Epithelial cell of alveolus of lung (primary cell): ENCODE measurements around the gene TECRL. TPM values are rescaled to one million over a fixed set of nuclear protein-coding genes. Genes with fewer than 3 reads are reported as not detected.

ENCODE experiments used
- total RNA-seq: library from RNA; depleted of rRNA; stranded (reverse); fragments of >200 nt; gene quantifications from 2 replicates; pipeline ENCODE4 v1.2.1, GENCODE V29; 2015

The TECRL gene, protein sequence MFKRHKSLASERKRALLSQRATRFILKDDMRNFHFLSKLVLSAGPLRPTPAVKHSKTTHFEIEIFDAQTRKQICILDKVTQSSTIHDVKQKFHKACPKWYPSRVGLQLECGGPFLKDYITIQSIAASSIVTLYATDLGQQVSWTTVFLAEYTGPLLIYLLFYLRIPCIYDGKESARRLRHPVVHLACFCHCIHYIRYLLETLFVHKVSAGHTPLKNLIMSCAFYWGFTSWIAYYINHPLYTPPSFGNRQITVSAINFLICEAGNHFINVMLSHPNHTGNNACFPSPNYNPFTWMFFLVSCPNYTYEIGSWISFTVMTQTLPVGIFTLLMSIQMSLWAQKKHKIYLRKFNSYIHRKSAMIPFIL
- not detected in 2 replicates for total RNA-seq

DNA sequence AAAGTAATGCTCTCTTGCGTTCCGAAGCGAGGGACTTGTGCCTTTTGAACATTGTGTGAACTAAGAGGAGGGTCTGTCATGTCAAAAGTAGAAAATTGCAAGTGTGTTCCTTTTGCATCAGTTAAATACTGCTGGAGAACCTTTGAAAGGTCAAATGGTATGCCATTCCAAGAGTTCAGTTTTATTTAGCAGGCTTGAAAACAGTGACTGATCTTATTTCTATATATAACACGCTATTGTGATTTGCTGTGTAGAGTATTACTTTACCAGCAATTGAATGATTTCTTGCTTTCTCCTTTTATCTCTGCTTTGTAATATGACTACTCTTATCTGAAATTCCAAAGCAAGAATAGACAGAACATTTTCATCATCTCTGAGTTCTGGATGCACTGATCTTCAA is at the start of gene TECRL:
Gene TECRL, minus strand, starts transcription at position 151 of the 400 bp plus-strand sequence. Its CDS starts 99 bp downstream, at position 52.

